H9 (cell line): ENCODE results near the gene MMP14. TPM values are rescaled to one million over a fixed set of nuclear protein-coding genes. Genes with fewer than 3 reads are reported as not detected.
"Not testable (repeated sequence)": the region's sequence is repeated elsewhere in the genome, so short reads cannot be mapped to it uniquely, and the experiment has no call there.

ENCODE experiments used
- DNase-seq: peaks from one replicate; pipeline ENCODE4 v3.0.0-alpha.2; 2017
- H2AFZ ChIP-seq: one replicate; pipeline ENCODE4 v1.6.1; 2013; ENCODE audit warnings: mild to moderate bottlenecking, low read length, control low read depth, moderate library complexity
- H2AK5ac ChIP-seq: 2 replicates; pipeline ENCODE4 v1.6.1; 2013; ENCODE audit warnings: low read length, control low read depth, mixed read lengths; ENCODE audit not compliant: insufficient read length
- H2BK120ac ChIP-seq: one replicate; pipeline ENCODE4 v1.6.1; 2013; ENCODE audit warnings: low read depth, mild to moderate bottlenecking, low read length, control low read depth, inconsistent platforms; ENCODE audit not compliant: poor library complexity, severe bottlenecking
- H2BK12ac ChIP-seq: 2 replicates; pipeline ENCODE4 v1.6.1; 2013; ENCODE audit warnings: low read length, control low read depth, mixed read lengths, low read depth; ENCODE audit not compliant: insufficient read length
- H2BK15ac ChIP-seq: 2 replicates; pipeline ENCODE4 v1.6.1; 2013; ENCODE audit warnings: low read depth, low read length, control low read depth
- H2BK20ac ChIP-seq: one replicate; pipeline ENCODE4 v1.6.1; 2013; ENCODE audit warnings: low read depth, mild to moderate bottlenecking, low read length, control low read depth, inconsistent platforms; ENCODE audit not compliant: poor library complexity, severe bottlenecking
- H2BK5ac ChIP-seq: 2 replicates; pipeline ENCODE4 v1.6.1; 2013; ENCODE audit warnings: low read length, control low read depth, mixed read lengths; ENCODE audit not compliant: insufficient read length
- H3K14ac ChIP-seq: 2 replicates; pipeline ENCODE4 v1.6.1; 2013; ENCODE audit warnings: low read length, control low read depth; ENCODE audit not compliant: insufficient read depth
- H3K18ac ChIP-seq: 2 replicates; pipeline ENCODE4 v1.6.1; 2013; ENCODE audit warnings: low read depth, mild to moderate bottlenecking, mixed read lengths, low read length, control low read depth; ENCODE audit not compliant: insufficient read length
- H3K23ac ChIP-seq: 2 replicates; pipeline ENCODE4 v1.6.1; 2013; ENCODE audit warnings: low read length, control low read depth, mixed read lengths, low read depth; ENCODE audit not compliant: insufficient read length
- H3K23me2 ChIP-seq: 2 replicates; pipeline ENCODE4 v1.6.1; 2013; ENCODE audit warnings: low read depth, mild to moderate bottlenecking, mixed read lengths, low read length, control low read depth; ENCODE audit not compliant: insufficient read length, poor library complexity, severe bottlenecking
- H3K27ac ChIP-seq: 2 replicates; pipeline ENCODE4 v1.5.1; 2013; ENCODE audit warnings: low read length, control low read depth, mixed read lengths, low read depth; ENCODE audit not compliant: insufficient read length
- H3K27me3 ChIP-seq: 2 replicates; pipeline ENCODE4 v1.6.1; 2013; ENCODE audit warnings: low read length, control low read depth, inconsistent platforms; ENCODE audit not compliant: insufficient read depth
- H3K4ac ChIP-seq: 2 replicates; pipeline ENCODE4 v1.6.1; 2013; ENCODE audit warnings: low read depth, mild to moderate bottlenecking, control low read depth, inconsistent platforms, low read length, moderate library complexity
- H3K4me1 ChIP-seq: 2 replicates; pipeline ENCODE4 v1.6.1; 2013; ENCODE audit warnings: low read length, control low read depth, inconsistent platforms; ENCODE audit not compliant: insufficient read depth
- H3K4me2 ChIP-seq: 2 replicates; pipeline ENCODE4 v1.6.1; 2013; ENCODE audit warnings: low read length, control low read depth, mixed read lengths; ENCODE audit not compliant: insufficient read length, insufficient read depth
- H3K56ac ChIP-seq: 2 replicates; pipeline ENCODE4 v1.6.1; 2013; ENCODE audit warnings: low read depth, mild to moderate bottlenecking, mixed read lengths, low read length, control low read depth; ENCODE audit not compliant: insufficient read length
- H3K79me1 ChIP-seq: 2 replicates; pipeline ENCODE4 v1.6.1; 2013; ENCODE audit warnings: low read depth, mild to moderate bottlenecking, moderate library complexity, low read length, control low read depth, inconsistent platforms; ENCODE audit not compliant: insufficient read depth, poor library complexity, severe bottlenecking
- H3K79me2 ChIP-seq: 2 replicates; pipeline ENCODE4 v1.6.1; 2013; ENCODE audit warnings: low read length, control low read depth, inconsistent platforms; ENCODE audit not compliant: insufficient read depth
- H3K9ac ChIP-seq: 2 replicates; pipeline ENCODE4 v1.6.1; 2013; ENCODE audit warnings: low read length, control low read depth, mixed read lengths; ENCODE audit not compliant: insufficient read length; ENCODE audit errors: extremely low read depth
- H3K9me3 ChIP-seq: one replicate; pipeline ENCODE4 v1.6.1; 2013; ENCODE audit warnings: low read depth, low read length, inconsistent platforms; ENCODE audit not compliant: control insufficient read depth
- H3T11ph ChIP-seq: one replicate; pipeline ENCODE4 v1.6.1; 2013; ENCODE audit warnings: mild to moderate bottlenecking, low read length, control low read depth, inconsistent platforms
- H4K20me1 ChIP-seq: one replicate; pipeline ENCODE4 v1.6.1; 2013; ENCODE audit not compliant: control insufficient read depth, insufficient read length, insufficient read depth
- H4K5ac ChIP-seq: 2 replicates; pipeline ENCODE4 v1.6.1; 2013; ENCODE audit warnings: low read depth, mild to moderate bottlenecking, mixed read lengths, low read length, control low read depth; ENCODE audit not compliant: insufficient read length
- H4K8ac ChIP-seq: replicated peaks from 2 replicates; pipeline ENCODE4 v1.6.1; 2013; ENCODE audit warnings: low read length, control low read depth, mixed read lengths, low read depth; ENCODE audit not compliant: insufficient read length
- H4K91ac ChIP-seq: 2 replicates; pipeline ENCODE4 v1.6.1; 2013; ENCODE audit warnings: low read depth, mild to moderate bottlenecking, moderate library complexity, mixed read lengths, low read length, control low read depth; ENCODE audit not compliant: insufficient read length
- H3K27ac Mint-ChIP-seq, 3 experiments: 2 replicates in 2 of 3; 3 replicates in 1 of 3; pipeline ENCODE4 v1.8.0; 2020 to 2021; ENCODE audit warnings: mixed read lengths in 3 of 3, mild to moderate bottlenecking in 1 of 3, moderate library complexity in 1 of 3
- H3K27me3 Mint-ChIP-seq: 2 replicates; pipeline ENCODE4 v1.8.0; 2021; ENCODE audit warnings: low read depth, mild to moderate bottlenecking, moderate library complexity, mixed read lengths
- H3K36me3 Mint-ChIP-seq, 3 experiments: 2 replicates in 2 of 3; 3 replicates in 1 of 3; pipeline ENCODE4 v1.8.0; 2020 to 2021; ENCODE audit warnings: low read depth in 3 of 3, mixed read lengths in 3 of 3; ENCODE audit not compliant: insufficient read depth in 1 of 3
- H3K4me1 Mint-ChIP-seq, 2 experiments: 2 replicates each; pipeline ENCODE4 v1.8.0; 2020; ENCODE audit warnings: mixed read lengths in 2 of 2
- H3K4me3 Mint-ChIP-seq, 2 experiments: 2 replicates in 1 of 2; 3 replicates in 1 of 2; pipeline ENCODE4 v1.8.0; 2020 to 2021; ENCODE audit warnings: mild to moderate bottlenecking in 2 of 2, mixed read lengths in 2 of 2, moderate library complexity in 1 of 2
- H3K9me3 Mint-ChIP-seq, 2 experiments: 2 replicates in 1 of 2; 3 replicates in 1 of 2; pipeline ENCODE4 v1.8.0; 2020; ENCODE audit warnings: mild to moderate bottlenecking in 2 of 2, mixed read lengths in 2 of 2, moderate library complexity in 1 of 2
- CTCF ChIP-seq: fragments of 200-600 bp; sonication (generic); conservative IDR thresholded peaks from 3 replicates; pipeline ENCODE4 v1.8.0; 2021; ENCODE audit warnings: antibody characterized with exemption, mild to moderate bottlenecking
- WGBS: extraction: QIAGEN DNeasy Blood & Tissue Kit; methylation state at CpG from one replicate; pipeline ENCODE4 v1.1.7; 2013; ENCODE audit warnings: missing lambda C conversion rate, low lambda C conversion rate, mixed read lengths; ENCODE audit not compliant: insufficient read length; ENCODE audit errors: extremely low coverage; 5-methylcytosine and 5-hydroxymethylcytosine counted together
- total RNA-seq: library from RNA; stranded (reverse); gene quantifications from 2 replicates; pipeline ENCODE4 v1.2.1, GENCODE V29; 2021

Gene MMP14
- total RNA-seq, 1 experiment from 2014 or later, result 56.5 TPM

GRCh38 chr14:22792158-22792557 lies 44.2 kb upstream of the MMP14 start:
- DNase-seq, result no peak
- Histone ChIP-seq H3K79me1 (no peaks in the 10 kb centered on the region), H4K8ac (no peak overlapping the region), H2BK15ac (no peak overlapping the region), H4K20me1 (no peaks in the 10 kb centered on the region), H3K56ac (no peak overlapping the region), H2AFZ (no peak overlapping the region), H2AK5ac (no peak overlapping the region), H3K27me3 (no peaks in the 10 kb centered on the region), H3K79me2 (no peaks in the 10 kb centered on the region; the same call in 1 of the 2 replicates), H3K9ac (no peak overlapping the region), H3K27ac (no peak overlapping the region), H4K91ac (no peak overlapping the region), H3T11ph (no peak overlapping the region), H3K4ac (no peak overlapping the region), H3K23ac (no peak overlapping the region), H4K5ac (no peak overlapping the region), H2BK120ac (no peak overlapping the region), H3K4me1 (peaks cover 6% of the 10 kb centered on the region; the same call in 1 of the 2 replicates), H3K9me3 (no peaks in the 10 kb centered on the region), H3K18ac (no peak overlapping the region), H2BK20ac (no peak overlapping the region), H2BK12ac (no peak overlapping the region), H3K14ac (no peak overlapping the region), H3K4me2 (no peak overlapping the region), H3K23me2 (no peaks in the 10 kb centered on the region), H2BK5ac (no peak overlapping the region)
- peaks cover 2 to 3% of the 10 kb centered on the region in 2 experiments; a peak in 3 of 5 replicates for H3K9me3 Mint-ChIP-seq
- H3K4me1 Mint-ChIP-seq, result peaks cover 11 to 12% of the 10 kb centered on the region in 2 experiments
- H3K27ac Mint-ChIP-seq, result no peak overlapping the region
- no peak overlapping the region for H3K4me3 Mint-ChIP-seq
- peaks cover 2% of the 10 kb centered on the region for H3K27me3 Mint-ChIP-seq
- H3K36me3 Mint-ChIP-seq, result peaks cover 0 to 4% (median 2%) of the 10 kb centered on the region in 3 experiments; a peak in 3 of 7 replicates
- no CpG with 5 or more reads among the region's 2 CpGs for WGBS
- no peak for TF ChIP-seq CTCF

GRCh38 chr14:22793550-22793949 lies 42.8 kb upstream of the MMP14 start:
- not testable (repeated sequence) for H3T11ph ChIP-seq, H3K4me2 ChIP-seq, H3K4ac ChIP-seq, DNase-seq, H3K79me2 ChIP-seq, H4K8ac ChIP-seq, H3K4me3 Mint-ChIP-seq, H3K27me3 ChIP-seq, H3K14ac ChIP-seq, H2BK15ac ChIP-seq, H3K23me2 ChIP-seq, H3K23ac ChIP-seq, H3K9ac ChIP-seq, H3K9me3 Mint-ChIP-seq, H3K18ac ChIP-seq, H2BK5ac ChIP-seq, H3K79me1 ChIP-seq, H3K27ac ChIP-seq, H3K9me3 ChIP-seq, H3K36me3 Mint-ChIP-seq, H4K20me1 ChIP-seq, H3K56ac ChIP-seq, H4K5ac ChIP-seq, H2BK120ac ChIP-seq, H3K27me3 Mint-ChIP-seq, H3K4me1 ChIP-seq, H2AK5ac ChIP-seq, H2BK20ac ChIP-seq, H2BK12ac ChIP-seq, H2AFZ ChIP-seq, H4K91ac ChIP-seq
- peaks cover 17 to 18% of the 10 kb centered on the region in 2 experiments for H3K4me1 Mint-ChIP-seq
- H3K27ac Mint-ChIP-seq, result peak overlapping the region in 1 of 3 experiments; percentile 54; a peak in 1 of 7 replicates
- no CpG with 5 or more reads among the region's 5 CpGs for WGBS
